ENCODE data around the gene MAP1B. TPM values are rescaled to one million over a fixed set of nuclear protein-coding genes. Genes with fewer than 3 reads are reported as not detected.
"Not testable (repeated sequence)": the region's sequence is repeated elsewhere in the genome, so short reads cannot be mapped to it uniquely, and the experiment has no call there.

MAP1B gene
- polyA plus RNA-seq, 12 donors = 23.7 to 125 (median 36.7) TPM

DNA sequence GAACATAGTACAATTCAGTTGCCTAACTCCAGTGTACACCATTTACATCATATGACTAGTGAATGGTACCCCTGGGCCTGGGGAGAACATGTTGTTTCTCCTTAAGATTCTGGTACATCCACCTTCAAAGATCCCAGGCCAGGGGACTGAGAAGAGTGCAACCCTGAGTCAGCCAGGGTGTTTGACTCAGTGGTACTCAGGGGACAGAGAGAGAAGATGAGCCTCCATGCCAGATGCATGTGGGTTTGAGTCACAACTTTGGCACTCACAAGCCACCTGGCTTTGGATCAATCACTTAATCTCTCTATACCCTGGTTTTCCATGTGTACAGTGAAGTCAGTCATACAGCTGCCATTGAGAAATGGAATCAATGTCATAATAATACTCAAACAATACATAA lies 53.7 kb downstream of the MAP1B start:
- DNase-seq = no peak

- no peak for DNase-seq
These were observed 54.7 kb downstream of the MAP1B start for GRCh38 chr5:72161951-72162350.

DNA sequence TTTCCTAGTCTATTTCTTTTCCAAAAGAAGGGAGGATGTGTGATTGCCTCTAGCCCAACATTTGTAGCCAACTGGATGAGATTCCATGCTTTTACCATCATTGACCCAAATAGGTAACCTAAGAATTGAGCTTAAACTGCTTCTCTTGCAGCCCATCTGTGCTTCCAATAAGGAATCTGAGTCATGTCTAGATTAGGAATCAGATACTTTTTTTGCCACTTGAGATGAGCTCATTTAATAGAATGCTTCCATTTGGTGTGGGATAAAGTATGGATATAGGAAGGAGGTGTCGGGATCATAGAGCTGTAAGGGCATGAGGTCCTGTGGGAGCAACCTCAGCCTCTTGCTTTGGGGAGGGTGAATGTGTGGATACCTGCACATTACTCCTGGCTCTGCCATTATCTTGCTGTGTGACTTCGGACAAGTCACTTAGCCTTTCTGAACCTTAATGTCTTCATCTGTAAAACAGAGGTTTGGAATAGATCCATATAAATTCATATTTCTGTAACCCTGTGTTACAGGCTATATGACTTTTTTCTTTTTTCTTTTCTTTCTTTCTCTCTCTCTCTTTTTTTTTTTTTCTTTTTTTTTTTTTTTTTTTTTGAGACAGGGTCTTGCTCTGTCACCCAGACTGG lies 56.2 kb downstream of the MAP1B start:
- DNase-seq = no peak

DNA sequence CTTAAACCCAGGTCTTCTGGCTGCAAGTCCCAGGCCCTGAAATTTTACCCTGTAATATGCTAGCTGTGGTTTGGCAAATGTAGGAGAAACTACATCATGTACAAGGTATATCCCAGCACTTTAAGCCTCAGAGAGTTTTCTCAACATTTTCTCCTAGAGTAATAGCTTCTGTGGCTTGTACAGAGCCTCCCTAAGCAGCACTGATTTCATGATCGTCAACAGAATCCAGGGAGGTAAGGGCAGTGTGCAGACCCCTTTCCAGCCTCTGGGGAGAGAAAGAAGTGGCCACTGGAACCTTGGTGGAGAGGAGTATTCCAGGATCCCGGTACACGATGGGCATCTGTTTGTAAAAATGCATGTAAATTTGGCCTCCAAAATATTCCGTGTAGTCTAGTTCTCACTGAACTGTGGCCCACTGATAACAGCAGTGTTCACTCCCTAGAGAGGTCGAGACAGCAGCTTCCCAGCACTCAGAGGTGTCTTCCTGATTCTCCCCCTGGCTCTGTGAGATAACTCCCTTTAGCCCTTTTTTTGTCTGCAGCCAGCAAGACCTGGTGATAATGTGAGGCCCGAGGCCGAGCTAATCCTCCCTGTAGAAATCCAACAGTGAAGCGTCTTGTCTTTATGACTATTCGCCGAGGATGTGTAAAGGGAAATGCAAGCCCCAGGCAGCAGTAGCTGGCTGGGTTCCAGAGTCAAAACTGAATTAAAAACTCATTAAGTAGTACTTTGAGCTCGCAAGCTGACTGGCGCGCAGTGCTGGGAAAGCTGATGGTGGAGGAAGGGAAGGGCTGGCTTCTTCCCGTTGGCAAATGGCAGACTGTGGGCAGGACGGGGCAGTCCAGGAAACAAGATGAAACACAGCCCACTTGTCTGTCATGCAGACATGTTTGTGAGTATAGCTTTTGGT lies 59.0 kb downstream of the MAP1B start:
- peak; percentile 70 for DNase-seq

- no peak for DNase-seq
These were observed 60.0 kb downstream of the MAP1B start for GRCh38 chr5:72167257-72167656.

GRCh38 chr5:72167804-72168203 lies 60.5 kb downstream of the MAP1B start:
- DNase-seq = peak; percentile 66

DNA sequence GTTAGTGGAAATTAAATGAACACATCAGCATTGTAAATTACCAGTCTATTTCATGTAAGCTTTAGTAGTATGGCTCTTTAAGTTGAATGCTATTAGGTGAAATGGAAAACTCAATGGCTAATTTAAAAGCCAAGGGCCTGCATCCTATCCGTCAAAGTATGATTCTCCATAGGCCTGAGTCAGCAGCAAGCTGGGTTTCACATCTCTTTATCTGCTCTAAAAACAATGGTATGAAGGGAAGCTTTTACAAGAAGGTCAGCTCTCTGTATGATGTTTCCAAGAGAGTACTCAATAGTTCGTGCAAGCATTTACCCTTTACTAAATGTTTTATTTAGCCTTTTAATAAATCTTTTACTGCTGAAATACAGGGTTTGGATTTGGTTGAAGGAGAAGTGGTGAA lies 62.8 kb downstream of the MAP1B start:
- no peak for DNase-seq

GRCh38 chr5:72171181-72171580 lies 63.9 kb downstream of the MAP1B start:
- not testable (repeated sequence) for DNase-seq

GRCh38 chr5:72171667-72172066 lies 64.4 kb downstream of the MAP1B start:
- DNase-seq = no peak

DNA sequence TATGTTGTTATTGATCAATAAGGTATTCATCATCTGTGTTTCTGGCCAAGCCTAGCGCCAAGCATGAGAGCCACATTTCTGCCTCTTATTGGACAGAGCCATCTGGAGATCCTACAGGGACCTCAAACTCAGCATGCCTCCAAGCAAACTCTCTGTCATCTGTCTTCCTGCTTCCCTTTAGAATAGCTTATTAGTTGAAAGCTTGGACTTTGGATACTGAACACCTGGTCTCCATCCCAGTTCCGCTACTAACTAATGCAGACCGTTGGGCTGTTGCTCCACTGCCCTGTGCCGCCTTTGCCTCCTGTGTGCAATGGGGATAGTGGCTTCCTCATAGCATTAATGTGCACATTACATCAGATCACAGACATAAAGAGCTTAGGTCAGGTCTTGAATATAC lies 65.5 kb downstream of the MAP1B start:
- no peak for DNase-seq

DNA sequence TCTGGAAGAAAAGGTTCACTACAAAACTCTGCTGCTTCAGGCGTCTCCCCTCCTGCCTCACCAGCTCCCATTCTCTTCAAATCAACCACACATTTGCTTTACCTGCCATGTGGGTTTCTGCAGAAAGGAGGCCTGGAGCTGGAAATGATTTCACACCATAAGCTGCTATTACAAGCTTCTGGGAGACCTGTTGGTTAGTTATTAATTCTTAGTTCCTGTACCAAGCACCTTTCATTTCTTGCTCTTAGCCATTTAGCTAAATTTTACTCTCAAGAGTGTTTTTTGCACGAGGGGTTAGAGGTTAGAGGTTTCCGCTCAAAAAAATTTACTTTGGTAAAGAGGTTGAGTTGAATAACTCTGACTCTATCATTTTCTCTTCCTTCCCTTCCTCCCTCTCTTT lies 70.3 kb downstream of the MAP1B start:
- no peak for DNase-seq

DNA sequence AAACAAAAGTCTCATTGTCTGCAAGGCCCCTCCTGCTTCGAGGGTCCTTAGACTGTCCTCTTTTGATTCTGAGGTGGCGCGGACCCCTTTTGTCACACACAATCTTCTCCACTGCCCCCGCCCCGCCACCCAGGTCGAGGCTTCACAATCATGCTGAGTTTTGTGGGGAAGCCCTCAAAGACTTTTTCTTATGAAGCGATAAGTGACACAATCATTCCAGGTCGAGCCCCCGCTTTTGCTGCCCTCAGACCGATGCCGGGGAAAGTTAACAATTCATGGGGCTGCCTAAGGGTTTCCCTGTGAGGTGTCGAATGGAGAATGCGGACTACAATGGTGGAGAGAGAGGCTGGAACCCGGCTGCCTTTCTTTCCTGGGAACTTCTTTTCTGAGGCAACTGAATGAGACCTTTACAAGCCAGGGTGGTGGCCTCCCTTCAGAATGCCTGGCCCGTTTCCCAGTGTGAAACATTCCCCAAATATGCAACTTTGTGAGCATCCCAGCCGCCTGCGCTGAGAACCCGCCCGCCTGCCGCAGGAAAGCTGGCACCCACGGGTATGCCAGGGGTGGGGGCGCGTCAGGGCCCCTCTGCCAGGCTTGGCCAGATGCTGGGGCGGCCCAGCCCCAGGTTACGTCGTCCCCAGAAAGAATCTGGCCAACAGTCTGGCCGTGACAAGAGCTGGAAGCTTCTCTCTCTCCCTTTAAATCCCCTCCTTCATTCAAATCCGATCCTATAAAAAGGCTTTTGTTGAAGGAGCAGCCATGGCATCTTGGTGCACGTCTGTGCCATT lies 71.9 kb downstream of the MAP1B start:
- DNase-seq = peak; percentile 70

DNA sequence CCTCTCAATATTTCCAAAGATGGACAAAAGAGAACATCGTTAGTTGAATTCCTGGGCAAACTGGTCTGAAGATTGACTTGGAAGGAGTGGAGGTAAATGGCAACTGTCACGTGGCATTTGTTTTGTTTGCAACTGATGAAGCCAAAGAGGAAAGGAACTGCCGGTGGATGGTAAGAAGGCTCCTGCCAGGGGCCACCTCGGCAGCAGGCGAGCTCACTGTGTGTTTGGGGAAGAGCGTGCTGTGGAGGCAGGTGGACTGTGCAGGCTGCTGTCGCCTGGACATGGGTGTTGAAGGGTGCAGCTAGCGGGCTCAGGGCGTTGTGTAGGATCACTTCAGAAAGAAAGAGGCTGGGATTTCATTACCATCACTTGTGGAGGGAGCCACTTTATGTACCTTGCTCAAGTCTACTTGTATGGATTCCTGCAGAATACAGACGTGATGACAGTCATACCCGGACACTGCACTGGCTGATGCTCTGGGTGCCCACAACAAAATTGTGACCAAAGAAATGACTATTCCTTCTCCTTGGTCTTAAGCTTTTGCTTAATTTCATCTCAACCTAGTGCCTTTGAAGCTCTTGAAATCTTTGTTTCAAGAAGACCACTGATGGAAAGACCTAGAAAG lies 72.7 kb downstream of the MAP1B start:
- DNase-seq = no peak

- DNase-seq = no peak
These were observed 73.7 kb downstream of the MAP1B start for GRCh38 chr5:72180925-72181324.

- DNase-seq = no peak
These were observed 75.4 kb downstream of the MAP1B start for GRCh38 chr5:72182686-72183085.

DNA sequence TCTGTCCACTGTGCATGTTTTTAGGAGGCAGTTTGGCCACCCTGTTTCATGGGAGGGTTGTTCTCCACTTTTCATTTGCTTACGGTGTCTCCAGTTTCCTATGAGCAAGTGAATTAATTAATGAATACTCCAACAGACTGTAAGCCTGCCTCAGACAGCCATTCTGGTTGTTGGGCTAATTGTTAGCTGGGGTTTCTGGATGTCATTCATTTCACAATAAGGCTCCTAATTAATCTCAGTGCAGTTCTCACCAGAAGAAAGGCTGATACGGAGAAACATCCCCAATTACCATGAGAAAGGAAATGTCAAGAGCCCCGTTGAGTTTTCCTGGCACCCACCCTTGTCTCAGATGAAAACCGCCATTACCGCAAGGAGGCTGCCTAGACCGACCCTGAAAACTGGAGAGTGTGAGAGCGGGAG lies 75.8 kb downstream of the MAP1B start:
- no peak for DNase-seq

DNA sequence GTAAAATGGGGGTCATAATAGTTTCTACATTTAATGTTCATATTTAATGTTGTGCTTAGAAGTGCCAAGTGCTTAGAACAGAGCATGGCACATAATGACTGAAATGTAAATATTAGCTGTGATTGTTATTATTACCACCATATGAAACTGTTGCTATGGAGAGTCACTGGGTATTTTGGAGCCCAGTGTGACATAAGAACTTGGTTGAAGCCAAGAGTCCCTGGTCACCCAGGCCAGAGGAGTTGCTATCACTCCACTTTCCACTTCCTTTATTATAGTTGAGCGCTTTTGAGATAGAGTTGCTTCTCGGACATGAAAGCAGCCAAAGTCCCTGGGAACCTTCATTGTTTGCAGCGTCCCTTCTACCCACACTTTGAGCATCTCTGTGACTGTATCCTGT lies 77.1 kb downstream of the MAP1B start:
- DNase-seq = no peak

- peak; percentile 86 for DNase-seq
These were observed 78.4 kb downstream of the MAP1B start for GRCh38 chr5:72185496-72186329.

- DNase-seq = no peak
These were observed 80.3 kb downstream of the MAP1B start for GRCh38 chr5:72187388-72188075.

GRCh38 chr5:72188166-72188565 lies 80.9 kb downstream of the MAP1B start:
- no peak for DNase-seq
